ENCODE data around the gene SRSF2. TPM values are rescaled to one million over a fixed set of nuclear protein-coding genes. Genes with fewer than 3 reads are reported as not detected.

SRSF2 gene
- total and polyA plus RNA-seq, 9 of the 15 experiments (the other 6 are each of a cell fraction or from before 2014, with no cell fraction given): 161 to 583 (median 393) TPM

- no peak for TF ChIP-seq BRCA1 (IDR thresholded peaks at IDR 0.05)
- no peak; the same call in 1 of the 2 replicates for TF ChIP-seq BRCA1 (CRISPR knock-in tag; IDR thresholded peaks at IDR 0.05)
- peak; percentile 97 for TF ChIP-seq EP400 (IDR thresholded peaks at IDR 0.05)
- no peak for TF ChIP-seq GTF2B (IDR thresholded peaks at IDR 0.05; ENCODE audit: extremely low read depth, insufficient read length)
- no peak for TF ChIP-seq CSDE1 (IDR thresholded peaks at IDR 0.05)
- TF ChIP-seq CREB5 (CRISPR knock-in tag; IDR thresholded peaks at IDR 0.05): no peak
- no peak for TF ChIP-seq SAFB2 (IDR thresholded peaks at IDR 0.05; ENCODE audit: borderline replicate concordance, low read depth, low read length, severe bottlenecking)
- TF ChIP-seq ZNF197 (CRISPR knock-in tag; IDR thresholded peaks at IDR 0.05; ENCODE audit: low read depth): no peak
- TF ChIP-seq, protein P1, sequence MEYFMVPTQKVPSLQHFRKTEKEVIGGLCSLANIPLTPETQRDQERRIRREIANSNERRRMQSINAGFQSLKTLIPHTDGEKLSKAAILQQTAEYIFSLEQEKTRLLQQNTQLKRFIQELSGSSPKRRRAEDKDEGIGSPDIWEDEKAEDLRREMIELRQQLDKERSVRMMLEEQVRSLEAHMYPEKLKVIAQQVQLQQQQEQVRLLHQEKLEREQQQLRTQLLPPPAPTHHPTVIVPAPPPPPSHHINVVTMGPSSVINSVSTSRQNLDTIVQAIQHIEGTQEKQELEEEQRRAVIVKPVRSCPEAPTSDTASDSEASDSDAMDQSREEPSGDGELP (CRISPR knock-in tag; IDR thresholded peaks at IDR 0.05; ENCODE audit: borderline replicate concordance): peak; percentile 86
- TF ChIP-seq ATF6 (CRISPR knock-in tag; IDR thresholded peaks at IDR 0.05): peak; percentile 91
- TF ChIP-seq KAT7 (CRISPR knock-in tag; IDR thresholded peaks at IDR 0.05; ENCODE audit: borderline replicate concordance): 0 out of 2 replicates have a peak, but pooled peaks have one; percentile 79
- no peak for TF ChIP-seq HMBOX1 (IDR thresholded peaks at IDR 0.05)
- TF ChIP-seq, protein P2, sequence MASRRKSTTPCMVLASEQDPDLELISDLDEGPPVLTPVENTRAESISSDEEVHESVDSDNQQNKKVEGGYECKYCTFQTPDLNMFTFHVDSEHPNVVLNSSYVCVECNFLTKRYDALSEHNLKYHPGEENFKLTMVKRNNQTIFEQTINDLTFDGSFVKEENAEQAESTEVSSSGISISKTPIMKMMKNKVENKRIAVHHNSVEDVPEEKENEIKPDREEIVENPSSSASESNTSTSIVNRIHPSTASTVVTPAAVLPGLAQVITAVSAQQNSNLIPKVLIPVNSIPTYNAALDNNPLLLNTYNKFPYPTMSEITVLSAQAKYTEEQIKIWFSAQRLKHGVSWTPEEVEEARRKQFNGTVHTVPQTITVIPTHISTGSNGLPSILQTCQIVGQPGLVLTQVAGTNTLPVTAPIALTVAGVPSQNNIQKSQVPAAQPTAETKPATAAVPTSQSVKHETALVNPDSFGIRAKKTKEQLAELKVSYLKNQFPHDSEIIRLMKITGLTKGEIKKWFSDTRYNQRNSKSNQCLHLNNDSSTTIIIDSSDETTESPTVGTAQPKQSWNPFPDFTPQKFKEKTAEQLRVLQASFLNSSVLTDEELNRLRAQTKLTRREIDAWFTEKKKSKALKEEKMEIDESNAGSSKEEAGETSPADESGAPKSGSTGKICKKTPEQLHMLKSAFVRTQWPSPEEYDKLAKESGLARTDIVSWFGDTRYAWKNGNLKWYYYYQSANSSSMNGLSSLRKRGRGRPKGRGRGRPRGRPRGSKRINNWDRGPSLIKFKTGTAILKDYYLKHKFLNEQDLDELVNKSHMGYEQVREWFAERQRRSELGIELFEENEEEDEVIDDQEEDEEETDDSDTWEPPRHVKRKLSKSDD (conservative IDR thresholded peaks at IDR 0.05; ENCODE audit: low read length): no peak
- TF ChIP-seq, protein P3, sequence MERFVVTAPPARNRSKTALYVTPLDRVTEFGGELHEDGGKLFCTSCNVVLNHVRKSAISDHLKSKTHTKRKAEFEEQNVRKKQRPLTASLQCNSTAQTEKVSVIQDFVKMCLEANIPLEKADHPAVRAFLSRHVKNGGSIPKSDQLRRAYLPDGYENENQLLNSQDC (CRISPR knock-in tag; IDR thresholded peaks at IDR 0.05): no peak
- TF ChIP-seq ZNF175 (CRISPR knock-in tag; IDR thresholded peaks at IDR 0.05; ENCODE audit: low read depth): no peak
- TF ChIP-seq NFE2 (IDR thresholded peaks at IDR 0.05; ENCODE audit: low read depth): no peak
- TF ChIP-seq CBFA2T2 (conservative IDR thresholded peaks at IDR 0.05): peak; percentile 28; the same call in 1 of the 2 replicates
Measured at GRCh38 chr17:76726776-76727718, 10.1 kb downstream of the SRSF2 start, which contains the start of gene METTL23 (continued).

All from K562 (cell line).